HG03520 (cell line): Measurements from ENCODE around the gene RAC2.
"Not testable (repeated sequence)": the region's sequence is repeated elsewhere in the genome, so short reads cannot be mapped to it uniquely, and the experiment has no call there.

Source experiments
- ATAC-seq: cut with Tn5 transposase; IDR thresholded peaks from one replicate; pipeline ENCODE4 v1.9.1; 2021; ENCODE audit warnings: mild to moderate bottlenecking, moderate library complexity; ENCODE audit not compliant: unreplicated experiment

RAC2 gene

GRCh38 chr22:37256075-37256726, 12.1 kb upstream of the RAC2 start:
- ATAC-seq = no peak

GRCh38 chr22:37255558-37256006, 11.5 kb upstream of the RAC2 start:
- ATAC-seq = no peak

- no peak for ATAC-seq
Observed at GRCh38 chr22:37254867-37255233, 10.8 kb upstream of the RAC2 start.

GRCh38 chr22:37254209-37254866, 10.3 kb upstream of the RAC2 start:
- ATAC-seq = no peak

- no peak for ATAC-seq
Observed at GRCh38 chr22:37253126-37253660, 9.1 kb upstream of the RAC2 start.

GRCh38 chr22:37251836-37252235, 7.8 kb upstream of the RAC2 start:
- ATAC-seq = not testable (repeated sequence)

- ATAC-seq = no peak
Observed at GRCh38 chr22:37249986-37250385, 5.9 kb upstream of the RAC2 start.

- no peak for ATAC-seq
Observed at GRCh38 chr22:37248251-37248650, 4.2 kb upstream of the RAC2 start.

- ATAC-seq = no peak
Observed at GRCh38 chr22:37245740-37246139, 1.7 kb upstream of the RAC2 start.

- ATAC-seq = no peak
Observed at GRCh38 chr22:37244922-37245722, 1.1 kb upstream of the RAC2 start.

GRCh38 chr22:37243402-37244113, 511 bp downstream of the RAC2 start:
- no peak for ATAC-seq

GRCh38 chr22:37242395-37242918, 1.6 kb downstream of the RAC2 start:
- ATAC-seq = peak; percentile 46

- no peak for ATAC-seq
Observed at GRCh38 chr22:37241351-37242142, 2.5 kb downstream of the RAC2 start.

- ATAC-seq = no peak
Observed at GRCh38 chr22:37240941-37241320, 3.1 kb downstream of the RAC2 start.

GRCh38 chr22:37240240-37240940, 3.7 kb downstream of the RAC2 start:
- ATAC-seq = no peak

GRCh38 chr22:37239336-37240239, 4.5 kb downstream of the RAC2 start:
- no peak for ATAC-seq

- no peak for ATAC-seq
Observed at GRCh38 chr22:37237371-37238268, 6.4 kb downstream of the RAC2 start.
